HG02798 (cell line): ENCODE data around the gene THSD4.

ENCODE experiments used
- ATAC-seq: cut with Tn5 transposase; IDR thresholded peaks from one replicate; pipeline ENCODE4 v1.9.1; 2021; ENCODE audit warnings: mild to moderate bottlenecking; ENCODE audit not compliant: unreplicated experiment, poor library complexity

Gene THSD4

GRCh38 chr15:71096676-71097075 is 18.6 kb upstream of the THSD4 start:
- no peak for ATAC-seq

DNA sequence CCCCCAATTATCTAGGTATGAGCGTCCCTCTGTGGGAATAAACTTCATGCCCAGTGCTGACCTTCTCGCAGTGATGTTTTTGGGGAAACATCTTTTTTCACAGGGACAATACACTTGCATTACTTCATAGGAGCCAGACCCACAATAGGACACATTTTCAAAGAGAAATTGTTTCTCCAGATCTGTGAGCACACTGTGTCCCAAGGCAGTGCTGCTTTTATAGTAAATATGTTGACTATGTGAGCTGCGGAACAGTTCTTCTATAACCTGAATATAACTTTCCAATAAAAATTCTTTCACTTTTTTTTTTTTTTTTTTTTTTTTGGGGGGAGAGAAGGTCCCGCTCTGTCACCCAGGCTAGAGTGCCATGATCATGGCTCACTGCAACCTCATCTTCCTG is 17.4 kb upstream of the THSD4 start:
- no peak for ATAC-seq

- ATAC-seq = no peak
These were observed 16.4 kb upstream of the THSD4 start for GRCh38 chr15:71098920-71099319.

GRCh38 chr15:71103102-71103676 is 12.1 kb upstream of the THSD4 start:
- no peak for ATAC-seq

- ATAC-seq = no peak
These were observed 10.6 kb upstream of the THSD4 start for GRCh38 chr15:71104636-71105035.

DNA sequence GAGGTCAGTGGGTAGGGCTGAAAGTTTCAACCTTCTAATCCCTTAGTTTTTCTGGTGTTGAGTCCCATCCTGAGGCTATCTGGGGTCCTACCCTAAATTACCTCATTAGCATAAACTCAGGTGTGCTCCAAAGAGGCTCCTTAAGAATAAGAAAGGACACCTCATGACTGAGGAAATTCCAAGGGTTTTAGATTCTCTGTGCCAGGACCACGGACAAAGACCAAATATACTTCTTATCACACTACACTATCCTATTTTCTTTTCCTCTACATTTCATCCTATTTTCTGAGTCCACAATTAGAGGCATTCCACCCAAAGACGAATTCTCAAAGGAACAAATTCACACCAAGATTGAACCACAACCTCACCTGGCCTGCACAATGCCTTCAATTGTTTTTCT is 9.8 kb upstream of the THSD4 start:
- no peak for ATAC-seq

- no peak for ATAC-seq
These were observed 8.3 kb upstream of the THSD4 start for GRCh38 chr15:71106802-71107500.

GRCh38 chr15:71107501-71107815 is 7.8 kb upstream of the THSD4 start:
- ATAC-seq = no peak

- ATAC-seq = no peak
These were observed 6.1 kb upstream of the THSD4 start for GRCh38 chr15:71109130-71109529.

DNA sequence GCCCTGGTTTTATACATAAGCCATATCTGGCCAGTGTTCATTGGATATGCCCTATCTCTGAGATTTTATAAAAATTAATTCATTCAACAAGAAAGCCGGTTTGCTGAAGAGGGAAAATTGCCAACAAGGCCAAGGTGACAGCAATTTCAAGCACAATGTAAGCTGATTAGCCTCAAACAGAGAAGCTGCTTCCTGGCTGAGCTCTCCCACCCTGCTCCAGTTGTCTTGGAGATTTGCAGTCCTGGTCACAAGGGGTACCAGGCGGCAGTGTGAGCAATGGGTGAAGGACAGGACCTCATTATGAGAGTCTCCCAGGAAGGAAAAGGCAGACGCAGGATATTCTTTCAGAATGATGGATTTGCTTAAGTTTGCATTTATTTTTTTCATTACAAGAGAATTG is 5.4 kb upstream of the THSD4 start:
- no peak for ATAC-seq

DNA sequence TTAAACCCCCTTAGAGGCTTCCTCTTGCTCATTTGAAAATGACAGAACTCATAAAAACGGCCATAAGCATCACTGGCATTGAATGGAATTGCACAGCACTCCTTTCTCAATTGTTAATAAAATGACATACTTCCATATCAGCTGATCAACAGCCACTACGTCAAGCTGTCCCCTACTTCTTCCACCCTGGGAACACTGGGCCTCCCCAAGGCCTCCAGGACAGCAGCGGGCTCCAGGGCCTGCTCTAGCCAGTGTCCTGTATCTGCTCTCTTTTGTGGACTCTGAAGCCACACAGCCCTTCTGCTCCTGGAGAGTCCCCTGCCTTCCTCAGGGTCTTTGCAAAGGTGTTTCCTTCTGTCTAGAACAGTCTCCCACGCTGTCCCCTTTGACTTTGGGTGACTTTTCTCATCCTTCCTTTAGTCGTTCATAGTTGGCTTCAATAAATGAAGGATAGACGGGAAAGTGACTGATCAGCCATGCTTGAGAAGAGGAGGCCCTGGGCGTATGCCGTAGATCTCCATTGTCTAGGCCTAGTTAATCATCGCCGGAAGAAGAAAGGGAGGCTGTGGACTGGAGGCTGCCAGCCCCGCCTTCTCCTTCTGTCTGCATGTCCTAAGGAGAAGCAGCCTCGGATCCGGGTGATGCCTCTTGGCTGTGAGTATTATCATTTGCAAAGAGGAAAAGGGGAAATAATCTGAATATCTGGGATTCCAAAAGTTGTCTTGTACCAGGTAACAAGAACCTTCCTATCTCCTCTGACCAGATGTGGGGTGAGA is 4.7 kb upstream of the THSD4 start:
- ATAC-seq = no peak

- ATAC-seq = no peak
These were observed 4.1 kb upstream of the THSD4 start for GRCh38 chr15:71111181-71111565.

DNA sequence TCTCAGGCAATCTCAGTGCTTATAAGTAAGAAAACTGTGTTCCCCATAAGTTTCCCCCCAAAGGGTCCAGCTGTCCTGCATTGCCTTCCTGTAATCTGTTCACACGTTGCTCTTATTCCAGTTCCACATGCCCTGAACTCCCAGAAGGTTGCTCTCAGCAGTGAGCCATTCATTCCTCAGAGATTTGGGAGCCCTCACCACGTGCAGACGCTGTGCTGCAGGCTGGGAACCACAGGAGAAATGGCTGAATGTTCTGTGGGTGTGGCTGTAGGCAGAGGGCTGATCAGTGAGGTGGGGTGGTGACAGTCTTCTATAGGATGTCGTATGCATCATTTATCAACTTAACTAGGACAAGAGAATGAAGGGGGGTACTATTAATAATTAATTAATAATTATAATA is 3.3 kb upstream of the THSD4 start:
- no peak for ATAC-seq

DNA sequence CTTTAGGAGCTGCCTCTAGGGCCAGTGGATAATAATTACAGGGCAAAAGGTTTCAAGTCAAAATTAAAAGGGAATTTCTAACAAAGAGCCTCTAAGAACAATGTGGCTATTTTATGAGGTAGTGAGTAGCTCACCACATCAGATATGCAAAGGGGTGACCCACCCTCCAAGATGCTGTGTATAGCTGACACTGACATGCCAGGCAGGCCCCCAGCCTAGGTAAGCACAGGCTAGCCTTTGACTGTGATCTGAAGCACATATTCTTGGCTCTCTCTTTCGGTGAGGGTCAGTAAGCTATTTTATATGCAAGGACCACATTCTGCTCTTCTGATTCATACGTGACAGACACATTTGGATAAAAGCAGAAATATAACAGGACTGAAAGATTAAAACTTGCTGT is 2.8 kb upstream of the THSD4 start:
- no peak for ATAC-seq

DNA sequence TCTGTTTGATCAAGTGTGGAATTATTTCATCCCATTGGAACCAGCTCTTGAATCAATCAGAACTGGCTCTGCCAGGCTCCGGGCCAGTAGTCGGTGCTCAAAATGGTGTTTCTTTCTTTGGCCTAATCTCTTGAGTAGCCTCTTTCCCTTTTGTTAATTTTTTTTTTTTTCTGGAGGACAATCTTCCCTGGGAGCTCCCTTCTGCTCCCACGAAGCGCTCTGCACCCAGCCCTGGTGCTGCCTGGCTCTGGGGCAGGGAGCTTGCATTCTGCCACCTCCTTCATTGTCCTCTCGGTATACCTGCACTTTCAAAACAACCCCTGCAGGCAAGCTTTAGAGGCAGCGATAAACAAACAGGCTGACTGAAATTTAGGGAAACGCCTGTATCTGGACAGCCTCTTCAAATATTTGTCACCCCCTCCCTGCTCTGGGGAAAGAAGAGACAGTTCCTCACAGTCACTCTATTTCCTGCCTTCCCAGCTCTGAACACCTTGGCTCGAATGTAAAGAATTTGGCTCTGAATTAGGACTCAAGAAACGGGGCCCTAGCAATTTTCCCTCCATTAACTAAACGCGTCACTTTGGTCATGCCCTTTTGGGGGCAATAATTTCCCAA is 1.1 kb upstream of the THSD4 start:
- ATAC-seq = no peak

DNA sequence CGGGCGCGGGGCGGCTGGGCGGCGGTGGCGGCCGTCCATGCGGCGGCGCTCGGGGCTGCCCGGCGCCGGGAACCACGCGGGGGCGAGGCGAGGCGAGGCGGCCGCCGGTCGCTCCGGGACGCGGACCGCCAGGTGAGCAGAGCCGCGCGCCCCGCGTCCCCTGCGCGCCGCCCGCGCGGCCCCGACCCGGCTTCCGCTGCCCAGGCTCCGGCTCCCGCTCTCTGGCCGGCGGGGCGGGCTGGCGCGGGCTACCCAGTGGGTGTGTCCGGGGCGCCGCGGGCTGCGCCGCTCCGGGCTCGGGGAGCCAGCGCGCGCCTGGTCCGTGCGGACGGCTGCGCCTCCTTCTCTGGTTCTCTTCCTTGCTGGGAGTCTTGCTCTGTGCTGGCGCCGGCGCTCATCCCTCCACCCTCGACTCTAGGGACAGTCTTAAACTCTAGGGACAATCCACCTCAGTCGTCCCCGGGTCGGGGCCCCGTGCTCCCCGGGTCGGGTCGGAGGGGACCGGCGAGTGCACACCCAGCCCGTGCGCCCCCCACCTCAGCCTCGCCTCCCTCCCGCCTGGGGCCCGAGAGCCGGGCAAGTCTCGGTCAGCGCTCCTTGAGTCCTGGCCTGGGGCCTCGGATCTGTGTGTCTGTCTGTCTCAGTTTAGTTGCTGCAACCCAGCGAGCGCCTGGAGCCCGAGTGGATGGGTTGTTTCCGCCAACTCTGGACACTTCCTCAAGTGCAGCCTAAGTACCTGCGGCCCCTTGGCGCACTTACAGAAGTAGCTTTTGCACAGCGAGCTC is 488 bp downstream of the THSD4 start:
- ATAC-seq = peak; percentile 43

GRCh38 chr15:71116366-71116765 is 1.1 kb downstream of the THSD4 start:
- ATAC-seq = no peak

DNA sequence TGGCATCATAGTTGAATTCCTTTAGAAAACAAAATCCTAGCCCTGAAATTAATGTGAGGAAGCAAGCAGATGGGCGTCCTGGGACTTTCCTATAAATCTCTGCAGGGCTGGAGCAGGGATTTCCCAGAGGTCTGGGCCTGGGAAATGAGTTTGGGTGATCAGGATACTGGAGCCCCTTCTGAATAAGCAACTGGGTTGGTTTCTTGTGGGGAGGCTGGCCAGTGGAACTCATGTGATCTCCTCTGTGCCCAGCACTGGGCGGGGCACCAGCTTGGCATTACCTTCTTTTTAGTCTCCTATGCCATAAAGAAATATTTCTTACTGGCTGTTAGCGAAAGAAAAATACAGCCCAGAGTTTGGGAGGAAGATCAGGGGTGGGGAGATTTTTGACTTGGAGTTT is 1.7 kb downstream of the THSD4 start:
- ATAC-seq = no peak

GRCh38 chr15:71117714-71118305 is 2.5 kb downstream of the THSD4 start:
- ATAC-seq = no peak

DNA sequence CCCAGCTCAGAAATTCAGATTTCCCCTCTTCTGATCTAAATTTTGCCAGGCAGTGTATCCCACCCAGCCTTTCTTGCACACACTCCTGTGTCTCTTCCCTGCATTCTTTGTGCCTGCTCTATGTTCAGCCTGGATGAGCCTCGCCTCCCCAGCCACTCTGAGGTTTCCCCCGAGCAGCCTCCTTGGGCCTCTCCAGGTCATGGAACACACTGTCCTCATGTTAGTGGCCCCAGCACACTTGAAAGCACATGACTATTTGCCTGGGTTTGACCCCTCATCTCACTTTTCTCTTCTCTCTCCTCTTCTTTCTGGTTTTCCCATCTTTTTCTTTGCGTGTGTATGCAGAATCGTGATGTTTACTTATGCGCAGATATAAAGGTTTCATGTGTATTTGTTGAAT is 3.1 kb downstream of the THSD4 start:
- no peak for ATAC-seq
